Measurements from ENCODE around the gene CHL1.

- TF ChIP-seq CTCF (conservative IDR thresholded peaks at IDR 0.05) (no peak), EZH2 (IDR thresholded peaks at IDR 0.05; ENCODE audit: low read depth) (no peak)
These were observed 262.2 kb downstream of the CHL1 start for GRCh38 chr3:458653-459310.
